UCSD-AML1 (cell line): ENCODE data around the gene ADH5.
"Not testable (repeated sequence)": the region's sequence is repeated elsewhere in the genome, so short reads cannot be mapped to it uniquely, and the experiment has no call there.

Source experiments
- DNase-seq: peaks from one replicate; lab custom pipeline; 2025; ENCODE audit not compliant: unreplicated experiment; lab: John Stamatoyannopoulos, UW

ADH5 gene

DNA sequence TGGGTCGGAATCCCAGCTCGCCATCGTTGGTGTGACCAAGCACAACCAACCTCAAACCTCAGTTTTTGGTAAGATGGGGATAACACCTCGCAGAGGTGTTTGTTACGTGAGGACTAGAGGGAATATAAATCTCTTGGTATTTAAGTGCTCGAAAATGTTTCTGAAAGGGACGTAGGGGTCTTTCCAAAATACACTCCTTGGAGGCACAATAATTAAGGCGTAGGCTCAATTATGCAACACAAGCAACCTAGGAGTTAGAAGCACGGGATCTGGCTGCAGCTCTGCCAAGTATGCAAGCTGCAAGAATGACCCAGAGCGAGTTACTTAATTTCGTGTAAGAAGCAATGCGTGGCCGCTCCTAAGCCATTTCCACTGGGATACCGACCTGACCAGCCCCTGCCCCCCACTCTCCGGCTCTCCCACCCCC is 552 bp downstream of the ADH5 start:
- no peak for DNase-seq

GRCh38 chr4:99084595-99084994 is 4.0 kb downstream of the ADH5 start:
- no peak for DNase-seq

- DNase-seq: no peak
Measured at GRCh38 chr4:99082192-99082591, 6.4 kb downstream of the ADH5 start.

DNA sequence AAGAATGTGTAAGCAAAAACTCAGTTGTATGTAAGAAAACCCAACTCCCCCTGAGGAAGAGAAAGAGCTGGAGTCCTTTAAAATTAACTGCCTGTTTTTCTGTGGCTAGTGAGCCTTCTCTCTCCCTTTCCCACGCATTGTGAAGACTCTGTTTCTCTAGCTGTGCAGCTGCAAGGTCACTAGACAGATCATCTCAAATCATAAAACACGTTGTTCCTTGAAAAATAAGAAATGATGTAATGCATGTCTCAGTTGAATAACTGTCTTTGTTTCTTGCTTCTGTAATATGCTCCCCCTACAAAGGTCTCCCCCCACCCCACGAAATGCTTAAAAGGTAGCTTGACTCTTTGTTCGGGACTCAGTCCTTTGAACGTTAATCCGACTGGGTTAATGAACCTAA is 7.7 kb downstream of the ADH5 start:
- not testable (repeated sequence) for DNase-seq

GRCh38 chr4:99079625-99080295 is 8.8 kb downstream of the ADH5 start:
- no peak for DNase-seq

DNA sequence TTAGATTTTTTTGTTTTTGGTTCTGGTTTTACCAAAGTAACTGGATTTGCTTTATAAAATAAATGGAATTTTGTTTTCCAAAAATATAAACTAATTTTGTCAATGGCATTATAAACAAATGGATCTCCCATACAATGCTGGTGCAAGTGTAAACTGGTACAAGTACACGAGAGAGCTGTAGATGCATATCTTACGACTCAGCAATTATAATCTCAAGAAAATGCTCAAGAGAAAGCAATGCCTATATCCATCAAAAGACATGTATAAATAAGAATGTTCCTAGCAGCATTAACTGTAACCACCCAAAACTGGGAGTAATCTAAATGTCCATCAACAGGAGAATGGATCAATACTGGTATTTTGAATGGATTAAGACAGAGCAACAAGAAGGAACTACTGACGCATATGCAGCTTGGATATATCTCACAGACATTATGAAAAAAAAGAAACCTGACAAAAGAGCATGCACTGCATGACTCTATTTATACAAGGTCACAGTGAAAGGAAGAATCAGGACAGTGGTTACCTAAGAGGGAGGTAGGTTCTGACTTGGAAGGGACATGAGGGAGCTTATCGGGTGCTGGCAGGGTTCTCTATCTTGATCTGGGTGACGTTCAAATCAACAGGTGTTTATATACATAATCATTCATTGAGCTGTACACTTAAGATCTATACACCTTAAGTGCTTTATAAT is 9.5 kb downstream of the ADH5 start:
- DNase-seq: no peak

DNA sequence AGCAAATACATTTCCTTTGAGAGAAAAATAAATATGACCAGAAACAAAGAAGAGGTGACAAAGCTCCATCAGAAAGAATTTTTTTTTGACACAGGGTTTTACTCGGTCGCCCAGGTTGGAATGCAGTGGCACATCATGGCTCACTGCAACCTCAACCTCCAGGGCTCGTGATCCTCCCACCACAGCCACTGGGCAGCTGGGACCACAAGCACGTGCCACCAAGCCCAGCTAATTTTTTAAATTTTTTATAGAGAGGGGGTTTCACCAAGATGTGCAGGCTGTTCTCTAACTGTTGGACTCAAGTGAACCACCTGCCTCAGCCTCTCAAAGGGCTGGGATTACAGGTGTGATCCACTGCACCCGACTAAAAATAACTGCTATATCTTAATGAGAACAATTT is 10.3 kb downstream of the ADH5 start:
- DNase-seq: no peak

DNA sequence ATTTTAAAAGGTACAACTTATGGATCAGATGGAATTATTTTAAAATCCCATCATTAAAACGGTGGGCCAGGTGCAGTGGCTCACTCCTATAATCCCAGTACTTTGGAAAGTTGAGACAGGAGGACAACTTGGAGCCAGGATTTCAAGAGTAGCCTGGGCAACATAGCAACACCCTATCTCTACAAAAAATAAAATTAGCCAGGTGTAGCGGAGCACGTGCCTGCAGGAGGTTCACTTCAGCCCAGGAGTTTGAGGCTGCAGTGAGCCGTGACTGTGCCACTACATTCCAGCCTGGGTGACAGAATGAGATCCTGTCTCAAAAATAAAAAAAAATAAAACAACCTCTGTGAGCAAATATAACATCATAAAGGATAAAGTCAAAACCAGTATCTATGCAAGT is 11.4 kb downstream of the ADH5 start:
- DNase-seq: no peak

GRCh38 chr4:99076292-99076976 is 12.2 kb downstream of the ADH5 start:
- DNase-seq: no peak

DNA sequence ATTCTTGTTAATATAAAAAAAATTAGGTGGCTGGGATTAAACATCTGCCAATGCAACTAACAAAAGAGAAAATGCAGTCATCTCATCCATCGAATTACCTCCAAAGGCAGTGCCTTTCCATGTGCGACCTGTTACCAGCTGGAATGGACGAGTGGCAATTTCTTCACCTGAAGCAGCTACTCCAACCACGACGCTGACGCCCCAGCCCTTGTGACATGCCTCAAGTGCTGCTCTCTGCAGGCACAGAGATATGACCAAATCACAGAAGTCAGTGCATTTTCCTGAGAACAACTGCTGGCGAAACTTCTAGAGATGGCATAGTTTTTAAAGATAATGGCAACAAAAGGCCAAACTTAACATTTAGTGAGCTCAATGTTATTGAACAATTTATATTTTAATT is 13.8 kb downstream of the ADH5 start:
- no peak for DNase-seq

DNA sequence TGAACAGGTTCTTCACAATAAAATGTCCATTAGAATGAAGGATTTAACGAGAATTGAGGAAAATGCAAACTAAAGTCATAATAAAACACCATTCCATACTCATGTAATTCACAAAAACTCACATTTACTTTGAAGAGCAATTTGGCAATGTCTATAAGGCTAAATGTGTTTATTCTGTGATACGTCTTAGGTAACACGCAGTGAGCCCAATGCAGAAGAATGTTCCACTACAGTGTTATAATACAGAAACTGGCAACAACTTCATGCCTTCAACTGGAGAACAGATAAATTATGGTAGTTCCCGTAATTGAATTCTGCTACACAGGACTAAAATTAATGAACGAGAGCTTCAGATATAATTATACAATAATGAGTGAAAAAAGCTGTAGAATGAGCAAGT is 17.4 kb downstream of the ADH5 start:
- DNase-seq: no peak

- no peak for DNase-seq
Measured at GRCh38 chr4:99067617-99068016, 21.0 kb downstream of the ADH5 start.

- DNase-seq: not testable (repeated sequence)
Measured at GRCh38 chr4:99065521-99065920, 23.1 kb downstream of the ADH5 start.

DNA sequence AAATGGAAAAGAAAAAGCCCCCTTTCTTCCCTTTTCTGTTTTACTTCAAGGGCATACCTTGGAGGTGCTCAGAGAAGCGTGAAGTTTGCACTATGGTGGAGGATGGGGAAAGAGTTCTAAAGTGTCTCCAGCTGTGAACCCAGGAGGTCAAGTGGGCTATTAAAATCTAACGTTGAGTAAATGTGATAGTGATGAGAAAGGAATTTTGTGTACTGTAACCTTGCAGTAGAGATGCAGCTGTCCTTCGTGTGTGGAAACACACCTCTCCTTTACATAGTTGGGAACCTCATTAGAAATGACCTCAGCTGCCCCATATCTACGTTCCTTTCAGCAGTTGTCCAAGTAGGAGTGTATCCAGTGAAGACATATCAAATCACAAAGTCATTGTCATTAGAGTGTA is 26.5 kb downstream of the ADH5 start:
- DNase-seq: no peak

DNA sequence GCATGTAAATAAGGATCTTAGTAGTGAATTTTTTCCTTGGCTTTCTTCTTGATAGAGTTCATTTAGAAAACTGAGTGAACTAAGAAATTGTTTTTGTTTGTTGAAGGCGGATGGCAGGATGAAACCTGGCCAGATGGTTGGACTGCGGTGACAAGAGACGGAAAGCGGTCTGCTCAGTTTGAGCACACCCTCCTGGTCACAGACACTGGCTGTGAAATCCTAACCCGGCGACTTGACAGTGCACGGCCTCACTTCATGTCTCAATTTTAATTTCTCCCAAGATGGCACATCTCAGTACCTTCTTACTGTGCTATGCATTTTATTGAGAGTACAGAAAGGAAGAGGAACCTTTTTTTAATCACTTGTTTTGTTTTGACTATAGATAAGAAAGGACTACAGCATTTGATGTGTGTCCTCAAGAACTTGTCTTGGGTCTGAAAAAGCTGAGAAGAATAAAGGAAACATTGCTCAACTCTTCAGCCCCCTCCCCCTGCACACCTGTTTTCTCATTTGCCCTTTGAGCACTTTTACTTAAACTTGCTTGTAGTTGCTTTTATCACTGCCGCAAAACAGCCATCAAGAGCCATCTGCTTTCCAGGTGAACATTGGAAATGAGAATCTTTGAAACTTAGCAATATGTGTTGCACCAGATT is 27.4 kb downstream of the ADH5 start:
- no peak for DNase-seq

- no peak for DNase-seq
Measured at GRCh38 chr4:99059550-99059949, 29.0 kb downstream of the ADH5 start.

DNA sequence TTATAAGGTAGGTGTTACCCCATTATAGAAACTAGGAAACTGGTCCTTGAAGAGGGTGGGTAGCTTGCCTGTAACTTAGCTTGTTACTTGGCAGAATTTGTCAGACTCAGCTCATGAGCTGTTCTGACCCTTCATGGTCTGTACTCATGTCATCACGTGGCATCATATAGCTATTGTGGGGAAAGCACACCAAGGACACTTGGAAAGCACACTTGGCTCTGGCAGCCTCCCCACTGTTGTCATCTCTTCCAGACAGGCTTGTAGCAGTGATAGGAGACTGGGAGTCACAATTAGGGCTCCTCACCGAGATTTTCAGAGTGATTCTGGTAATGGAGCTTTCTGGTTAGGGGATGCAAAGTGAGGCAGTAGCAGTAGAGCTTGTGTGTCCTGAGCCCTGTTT is 30.4 kb downstream of the ADH5 start:
- DNase-seq: no peak

- no peak for DNase-seq
Measured at GRCh38 chr4:99054428-99054994, 34.1 kb downstream of the ADH5 start.

GRCh38 chr4:99052902-99053301 is 35.7 kb downstream of the ADH5 start:
- DNase-seq: no peak

GRCh38 chr4:99047710-99048109 is 40.9 kb downstream of the ADH5 start:
- DNase-seq: no peak

- no peak for DNase-seq
Measured at GRCh38 chr4:99043346-99043745, 45.2 kb downstream of the ADH5 start.
